ENCODE results near the gene ELOVL5.

The ELOVL5 gene

GRCh38 chr6:53244958-53245357, 103.8 kb downstream of the ELOVL5 start:
- TF ChIP-seq TAF1 (IDR thresholded peaks at IDR 0.05; ENCODE audit: low read depth), result no peak
- TF ChIP-seq ZBTB7A (IDR thresholded peaks at IDR 0.05; ENCODE audit: low read depth), result no peak
- TF ChIP-seq, protein P1, sequence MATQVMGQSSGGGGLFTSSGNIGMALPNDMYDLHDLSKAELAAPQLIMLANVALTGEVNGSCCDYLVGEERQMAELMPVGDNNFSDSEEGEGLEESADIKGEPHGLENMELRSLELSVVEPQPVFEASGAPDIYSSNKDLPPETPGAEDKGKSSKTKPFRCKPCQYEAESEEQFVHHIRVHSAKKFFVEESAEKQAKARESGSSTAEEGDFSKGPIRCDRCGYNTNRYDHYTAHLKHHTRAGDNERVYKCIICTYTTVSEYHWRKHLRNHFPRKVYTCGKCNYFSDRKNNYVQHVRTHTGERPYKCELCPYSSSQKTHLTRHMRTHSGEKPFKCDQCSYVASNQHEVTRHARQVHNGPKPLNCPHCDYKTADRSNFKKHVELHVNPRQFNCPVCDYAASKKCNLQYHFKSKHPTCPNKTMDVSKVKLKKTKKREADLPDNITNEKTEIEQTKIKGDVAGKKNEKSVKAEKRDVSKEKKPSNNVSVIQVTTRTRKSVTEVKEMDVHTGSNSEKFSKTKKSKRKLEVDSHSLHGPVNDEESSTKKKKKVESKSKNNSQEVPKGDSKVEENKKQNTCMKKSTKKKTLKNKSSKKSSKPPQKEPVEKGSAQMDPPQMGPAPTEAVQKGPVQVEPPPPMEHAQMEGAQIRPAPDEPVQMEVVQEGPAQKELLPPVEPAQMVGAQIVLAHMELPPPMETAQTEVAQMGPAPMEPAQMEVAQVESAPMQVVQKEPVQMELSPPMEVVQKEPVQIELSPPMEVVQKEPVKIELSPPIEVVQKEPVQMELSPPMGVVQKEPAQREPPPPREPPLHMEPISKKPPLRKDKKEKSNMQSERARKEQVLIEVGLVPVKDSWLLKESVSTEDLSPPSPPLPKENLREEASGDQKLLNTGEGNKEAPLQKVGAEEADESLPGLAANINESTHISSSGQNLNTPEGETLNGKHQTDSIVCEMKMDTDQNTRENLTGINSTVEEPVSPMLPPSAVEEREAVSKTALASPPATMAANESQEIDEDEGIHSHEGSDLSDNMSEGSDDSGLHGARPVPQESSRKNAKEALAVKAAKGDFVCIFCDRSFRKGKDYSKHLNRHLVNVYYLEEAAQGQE (IDR thresholded peaks at IDR 0.05; ENCODE audit: low read depth), result no peak
- TF ChIP-seq, protein P2, sequence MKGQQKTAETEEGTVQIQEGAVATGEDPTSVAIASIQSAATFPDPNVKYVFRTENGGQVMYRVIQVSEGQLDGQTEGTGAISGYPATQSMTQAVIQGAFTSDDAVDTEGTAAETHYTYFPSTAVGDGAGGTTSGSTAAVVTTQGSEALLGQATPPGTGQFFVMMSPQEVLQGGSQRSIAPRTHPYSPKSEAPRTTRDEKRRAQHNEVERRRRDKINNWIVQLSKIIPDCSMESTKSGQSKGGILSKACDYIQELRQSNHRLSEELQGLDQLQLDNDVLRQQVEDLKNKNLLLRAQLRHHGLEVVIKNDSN (IDR thresholded peaks at IDR 0.05), result no peak

GRCh38 chr6:53244399-53244931, 104.3 kb downstream of the ELOVL5 start:
- TF ChIP-seq CREB1 (IDR thresholded peaks at IDR 0.05; ENCODE audit: low read depth) (no peak), ZBTB7A (IDR thresholded peaks at IDR 0.05; ENCODE audit: low read depth) (no peak)

- TF ChIP-seq RAD21 (IDR thresholded peaks at IDR 0.05; ENCODE audit: low read depth) (no peak), TCF12 (IDR thresholded peaks at IDR 0.05; ENCODE audit: low read depth) (no peak), FOXM1 (IDR thresholded peaks at IDR 0.05; ENCODE audit: borderline replicate concordance, low read depth) (no peak), NFIC (IDR thresholded peaks at IDR 0.05) (no peak), MAX (IDR thresholded peaks at IDR 0.05) (no peak), CEBPB (IDR thresholded peaks at IDR 0.05) (no peak), TAF1 (IDR thresholded peaks at IDR 0.05; ENCODE audit: low read depth) (no peak), EP300 (IDR thresholded peaks at IDR 0.05; ENCODE audit: borderline replicate concordance) (no peak), CREB1 (IDR thresholded peaks at IDR 0.05; ENCODE audit: low read depth) (no peak), ZBTB7A (IDR thresholded peaks at IDR 0.05; ENCODE audit: low read depth) (no peak), EGR1 (IDR thresholded peaks at IDR 0.05) (no peak), TEAD4 (IDR thresholded peaks at IDR 0.05) (no peak), YY1 (IDR thresholded peaks at IDR 0.05; ENCODE audit: low read depth) (no peak)
- TF ChIP-seq, protein P2 (IDR thresholded peaks at IDR 0.05), result no peak
- TF ChIP-seq, protein P1 (IDR thresholded peaks at IDR 0.05; ENCODE audit: low read depth), result no peak
These were observed 106.8 kb downstream of the ELOVL5 start for GRCh38 chr6:53241938-53242337.

- TF ChIP-seq FOXM1 (IDR thresholded peaks at IDR 0.05; ENCODE audit: borderline replicate concordance, low read depth) (no peak), TCF12 (IDR thresholded peaks at IDR 0.05; ENCODE audit: low read depth) (no peak), RAD21 (IDR thresholded peaks at IDR 0.05; ENCODE audit: low read depth) (no peak), NFIC (IDR thresholded peaks at IDR 0.05) (no peak), MAX (IDR thresholded peaks at IDR 0.05) (no peak), ZBTB7A (IDR thresholded peaks at IDR 0.05; ENCODE audit: low read depth) (no peak), TEAD4 (IDR thresholded peaks at IDR 0.05) (no peak), EGR1 (IDR thresholded peaks at IDR 0.05) (no peak), CREB1 (IDR thresholded peaks at IDR 0.05; ENCODE audit: low read depth) (no peak), CEBPB (IDR thresholded peaks at IDR 0.05) (no peak), YY1 (IDR thresholded peaks at IDR 0.05; ENCODE audit: low read depth) (no peak), TAF1 (IDR thresholded peaks at IDR 0.05; ENCODE audit: low read depth) (no peak)
- TF ChIP-seq, protein P2 (IDR thresholded peaks at IDR 0.05), result no peak
- TF ChIP-seq, protein P1 (IDR thresholded peaks at IDR 0.05; ENCODE audit: low read depth), result no peak
These were observed 108.0 kb downstream of the ELOVL5 start for GRCh38 chr6:53240761-53241160.

Measured in Ishikawa (cell line).